ENCODE measurements around the gene SLC29A3. TPM values are rescaled to one million over a fixed set of nuclear protein-coding genes. Genes with fewer than 3 reads are reported as not detected.
"Not testable (repeated sequence)": the region's sequence is repeated elsewhere in the genome, so short reads cannot be mapped to it uniquely, and the experiment has no call there.

Gene SLC29A3
- polyA plus RNA-seq, 3 donors, result 6.6 to 8.7 (median 8.4) TPM

GRCh38 chr10:71354776-71355175 lies 35.7 kb downstream of the SLC29A3 start:
- DNase-seq (ENCODE audit: extremely low read depth in 1 of 11, low read depth in 9 of 11, low spot score in 4 of 11), result no peak

DNA sequence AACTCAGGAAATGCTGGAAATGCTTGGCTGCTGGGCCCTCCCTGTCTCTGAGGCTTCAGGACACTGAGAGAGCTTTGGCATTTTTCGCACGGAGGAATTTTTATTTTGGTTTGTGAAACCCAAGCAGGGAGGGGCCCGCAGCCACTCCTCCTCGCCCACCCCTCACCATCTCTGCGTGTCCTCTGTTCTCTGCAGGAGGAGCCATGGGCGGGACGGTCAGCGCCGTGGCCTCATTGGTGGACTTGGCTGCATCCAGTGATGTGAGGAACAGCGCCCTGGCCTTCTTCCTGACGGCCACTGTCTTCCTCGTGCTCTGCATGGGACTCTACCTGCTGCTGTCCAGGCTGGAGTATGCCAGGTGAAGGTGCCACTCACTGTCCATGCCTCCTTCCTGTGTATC lies 36.8 kb downstream of the SLC29A3 start:
- no peak for DNase-seq (ENCODE audit: extremely low read depth in 1 of 11, low read depth in 9 of 11, low spot score in 4 of 11)

DNA sequence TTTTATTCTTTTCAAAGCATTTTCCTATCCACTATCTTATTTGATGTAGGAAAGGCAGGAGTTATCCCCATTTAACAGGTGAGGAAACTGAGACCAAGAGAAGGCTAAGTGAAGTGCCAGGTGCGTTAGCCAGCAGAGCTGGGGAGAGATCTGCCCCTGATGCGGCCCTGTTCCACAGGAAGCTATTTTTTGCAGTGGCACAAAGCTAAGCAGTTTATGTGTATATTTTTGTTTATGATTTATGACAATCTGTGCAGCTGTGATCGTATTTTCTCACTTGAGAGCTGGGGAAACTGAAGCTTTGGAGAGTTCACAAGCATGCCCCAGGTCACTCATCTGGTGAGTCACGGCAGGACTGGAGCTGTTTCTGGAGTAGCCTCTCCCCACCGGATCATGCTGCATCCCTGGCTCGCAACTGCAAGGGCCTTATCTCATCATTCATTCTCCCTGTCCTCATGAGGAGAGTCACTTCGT lies 38.8 kb downstream of the SLC29A3 start:
- DNase-seq (ENCODE audit: extremely low read depth in 1 of 11, low read depth in 9 of 11, low spot score in 4 of 11), result no peak

DNA sequence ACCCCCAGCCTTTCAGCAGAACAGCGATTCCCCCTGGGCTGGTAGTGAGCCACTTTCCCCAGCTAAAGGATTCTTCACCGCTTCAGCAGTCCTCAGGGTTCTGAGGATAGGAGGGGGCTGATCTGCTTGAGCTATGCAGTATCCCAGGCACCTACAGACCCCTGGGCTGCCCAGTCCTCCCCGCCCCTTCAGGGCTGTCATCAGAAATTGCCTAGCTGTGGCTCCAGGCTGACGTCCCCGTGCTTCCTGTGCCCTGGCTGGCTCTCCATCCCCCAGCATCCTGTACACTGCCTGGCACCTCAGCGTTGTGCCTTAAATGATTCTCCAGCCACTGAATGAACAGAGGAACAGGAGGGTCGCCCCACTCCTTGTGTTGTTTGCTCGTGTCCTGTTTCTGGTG lies 39.2 kb downstream of the SLC29A3 start:
- DNase-seq (ENCODE audit: extremely low read depth in 1 of 11, low read depth in 9 of 11, low spot score in 4 of 11), result no peak

- not testable (repeated sequence) for DNase-seq (ENCODE audit: extremely low read depth in 1 of 11, low read depth in 9 of 11, low spot score in 4 of 11)
Measured at GRCh38 chr10:71358906-71359305, 39.8 kb downstream of the SLC29A3 start.

DNA sequence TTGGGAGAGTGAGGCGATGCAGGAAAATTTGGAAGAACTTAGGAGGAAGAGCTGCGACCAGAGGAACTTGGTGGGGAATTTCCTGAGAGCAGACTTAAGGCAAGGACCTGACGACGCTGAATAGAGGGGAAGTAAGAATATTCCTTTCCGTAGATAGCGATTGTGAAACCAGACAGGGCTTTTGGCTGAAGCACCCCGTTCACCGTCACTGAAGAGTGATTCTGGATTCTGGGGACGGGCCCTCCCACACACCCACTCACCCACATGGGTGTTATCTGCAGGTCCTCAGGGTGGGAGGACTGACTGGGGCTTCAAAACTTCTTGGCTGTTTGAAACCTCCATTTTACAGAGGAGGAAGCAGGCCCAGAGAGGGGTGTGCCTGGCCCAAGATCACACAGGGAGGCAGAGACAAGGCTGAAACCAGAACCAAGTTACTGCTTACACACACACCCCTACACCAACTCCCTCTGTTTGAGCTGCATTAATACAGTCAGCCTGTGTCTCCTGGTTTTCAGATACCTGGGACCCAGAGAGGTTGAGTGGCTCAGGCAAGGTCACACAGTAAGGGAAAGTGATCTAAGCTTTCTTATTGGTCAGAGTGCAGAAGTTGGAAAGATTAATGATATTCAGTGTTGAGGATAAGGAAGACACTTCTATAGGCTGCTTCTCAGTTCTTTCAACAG lies 40.4 kb downstream of the SLC29A3 start:
- DNase-seq (ENCODE audit: extremely low read depth in 1 of 11, low read depth in 9 of 11, low spot score in 4 of 11), result no peak

DNA sequence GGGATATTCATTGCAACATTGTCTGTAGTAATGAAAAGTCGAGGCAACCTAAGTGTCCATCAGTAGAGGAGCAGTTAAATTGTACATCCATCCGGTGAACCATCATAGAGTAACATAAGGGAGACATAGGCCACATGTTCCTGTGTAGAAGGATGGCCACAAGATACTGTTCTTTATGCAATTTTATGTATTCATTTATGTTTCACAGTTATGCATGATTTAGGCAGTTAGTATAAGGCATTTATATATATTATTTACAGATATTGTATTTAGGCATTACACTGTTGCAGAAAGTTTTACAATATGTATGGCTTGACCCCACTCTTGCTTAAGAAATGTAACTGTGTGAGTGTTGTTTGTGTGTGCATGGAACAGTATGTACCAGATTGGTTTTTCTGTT lies 41.7 kb downstream of the SLC29A3 start:
- DNase-seq (ENCODE audit: extremely low read depth in 1 of 11, low read depth in 9 of 11, low spot score in 4 of 11), result no peak

GRCh38 chr10:71361581-71361980 lies 42.5 kb downstream of the SLC29A3 start:
- no peak for DNase-seq (ENCODE audit: extremely low read depth in 1 of 11, low read depth in 9 of 11, low spot score in 4 of 11)

- DNase-seq (ENCODE audit: extremely low read depth in 1 of 11, low read depth in 9 of 11, low spot score in 4 of 11), result no peak
Measured at GRCh38 chr10:71362141-71362540, 43.1 kb downstream of the SLC29A3 start.

GRCh38 chr10:71363936-71364335 lies 44.9 kb downstream of the SLC29A3 start:
- DNase-seq (ENCODE audit: extremely low read depth in 1 of 11, low read depth in 9 of 11, low spot score in 4 of 11), result no peak

DNA sequence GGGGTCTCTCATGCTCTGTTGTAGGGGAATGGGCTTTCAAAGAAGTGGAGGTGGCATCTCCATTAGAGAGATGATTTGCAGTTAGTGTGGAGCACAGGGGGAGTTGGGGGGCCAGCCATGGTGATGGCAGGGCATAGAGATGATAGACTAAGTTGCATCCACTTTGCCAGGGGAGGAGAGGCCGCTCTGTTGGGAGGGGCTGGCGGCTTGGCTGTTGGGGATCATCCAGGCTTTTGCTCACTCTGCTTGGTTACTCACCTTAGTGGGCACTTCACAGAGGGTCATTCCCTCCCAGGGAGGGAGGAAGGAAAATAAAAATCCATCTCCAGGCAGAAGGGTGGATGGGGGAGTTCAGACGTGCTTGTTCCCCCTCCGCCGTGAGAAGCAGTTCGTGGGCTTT lies 46.3 kb downstream of the SLC29A3 start:
- no peak for DNase-seq (ENCODE audit: extremely low read depth in 1 of 11, low read depth in 9 of 11, low spot score in 4 of 11)

DNA sequence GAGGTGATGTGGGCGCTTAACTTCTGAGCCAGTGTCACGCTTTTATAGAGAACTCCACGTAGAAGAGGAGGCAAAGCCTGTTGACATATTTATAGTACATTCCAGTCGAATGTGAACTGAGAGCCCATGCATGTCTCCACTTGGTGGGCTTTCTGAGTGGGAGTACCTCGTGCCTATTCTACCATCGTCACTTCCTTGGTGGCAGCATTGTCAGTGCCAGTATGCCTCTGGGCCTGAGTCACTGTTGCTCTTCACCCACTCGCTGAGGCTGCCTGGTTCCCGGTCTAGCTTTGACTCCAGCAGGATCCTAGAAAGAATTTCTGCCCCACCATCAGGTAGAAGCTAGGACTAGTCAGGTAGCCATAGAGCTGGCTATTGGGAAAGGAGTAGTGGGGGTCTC lies 47.6 kb downstream of the SLC29A3 start:
- no peak for DNase-seq (ENCODE audit: extremely low read depth in 1 of 11, low read depth in 9 of 11, low spot score in 4 of 11)

DNA sequence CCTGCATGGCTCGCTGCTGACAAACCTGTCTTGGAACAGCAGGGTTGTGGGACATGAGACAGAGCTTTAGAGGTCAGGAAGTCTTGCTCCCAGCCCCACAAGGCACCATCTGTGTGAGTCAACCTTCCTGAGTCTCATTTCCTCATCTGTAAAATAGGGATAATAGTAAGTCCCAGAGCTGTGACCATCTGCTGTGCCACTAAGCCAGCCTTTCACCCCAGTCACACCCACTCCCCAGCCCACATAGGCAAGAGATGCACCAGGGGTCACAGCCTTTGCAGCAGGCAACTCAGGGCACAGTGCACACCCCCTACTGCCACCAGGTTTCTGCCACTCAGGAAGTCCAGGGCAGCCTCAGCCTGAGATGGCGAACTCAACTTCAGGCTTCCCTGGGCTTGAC lies 48.2 kb downstream of the SLC29A3 start:
- DNase-seq (ENCODE audit: extremely low read depth in 1 of 11, low read depth in 9 of 11, low spot score in 4 of 11), result no peak

GRCh38 chr10:71368176-71368575 lies 49.1 kb downstream of the SLC29A3 start:
- no peak for DNase-seq (ENCODE audit: extremely low read depth in 1 of 11, low read depth in 9 of 11, low spot score in 4 of 11)

DNA sequence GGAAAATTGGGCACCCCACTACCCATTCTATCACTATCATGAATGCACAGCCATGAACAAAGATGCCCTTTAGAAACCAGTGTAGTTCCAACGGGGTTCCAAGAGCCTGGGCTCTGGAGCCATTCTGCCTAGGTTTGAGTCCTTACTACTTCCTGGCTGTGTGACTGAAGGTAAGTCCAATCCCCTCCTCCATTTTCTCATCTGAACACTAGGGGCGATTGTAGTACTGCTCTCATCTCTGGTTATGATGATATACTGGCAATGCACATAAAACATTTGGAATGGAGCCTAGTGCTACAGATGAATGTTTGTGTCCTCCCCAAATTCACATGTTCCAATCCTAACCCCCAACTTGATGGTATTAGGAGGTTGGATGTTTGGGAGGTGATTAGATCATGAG lies 49.6 kb downstream of the SLC29A3 start:
- no peak for DNase-seq (ENCODE audit: extremely low read depth in 1 of 11, low read depth in 9 of 11, low spot score in 4 of 11)

DNA sequence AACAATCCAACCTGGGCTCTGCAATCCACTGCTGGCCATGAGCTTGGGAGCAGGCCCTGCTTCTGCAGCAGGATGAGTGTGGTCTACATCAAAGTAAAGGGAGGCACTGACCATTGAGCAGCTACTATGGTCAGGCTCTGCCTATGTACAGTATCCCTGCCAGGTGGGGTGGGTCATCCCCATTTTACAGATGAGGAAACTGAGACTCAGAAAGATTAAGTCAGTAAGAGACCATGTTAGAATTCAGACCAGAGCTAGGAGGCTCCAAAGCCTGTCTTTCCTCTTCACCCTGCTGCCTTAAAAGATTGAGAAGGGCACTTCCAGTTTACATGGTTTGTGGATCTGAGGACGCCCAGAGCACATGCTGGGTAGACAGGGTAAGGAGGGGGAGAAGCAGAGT lies 50.5 kb downstream of the SLC29A3 start:
- DNase-seq (ENCODE audit: extremely low read depth in 1 of 11, low read depth in 9 of 11, low spot score in 4 of 11), result no peak

GRCh38 chr10:71370031-71370430 lies 51.0 kb downstream of the SLC29A3 start:
- DNase-seq (ENCODE audit: extremely low read depth in 1 of 11, low read depth in 9 of 11, low spot score in 4 of 11), result no peak

- DNase-seq (ENCODE audit: extremely low read depth in 1 of 11, low read depth in 9 of 11, low spot score in 4 of 11), result no peak
Measured at GRCh38 chr10:71371750-71372166, 52.7 kb downstream of the SLC29A3 start.

- no peak for DNase-seq (ENCODE audit: extremely low read depth in 1 of 11, low read depth in 9 of 11, low spot score in 4 of 11)
Measured at GRCh38 chr10:71372882-71373495, 53.9 kb downstream of the SLC29A3 start.

DNA sequence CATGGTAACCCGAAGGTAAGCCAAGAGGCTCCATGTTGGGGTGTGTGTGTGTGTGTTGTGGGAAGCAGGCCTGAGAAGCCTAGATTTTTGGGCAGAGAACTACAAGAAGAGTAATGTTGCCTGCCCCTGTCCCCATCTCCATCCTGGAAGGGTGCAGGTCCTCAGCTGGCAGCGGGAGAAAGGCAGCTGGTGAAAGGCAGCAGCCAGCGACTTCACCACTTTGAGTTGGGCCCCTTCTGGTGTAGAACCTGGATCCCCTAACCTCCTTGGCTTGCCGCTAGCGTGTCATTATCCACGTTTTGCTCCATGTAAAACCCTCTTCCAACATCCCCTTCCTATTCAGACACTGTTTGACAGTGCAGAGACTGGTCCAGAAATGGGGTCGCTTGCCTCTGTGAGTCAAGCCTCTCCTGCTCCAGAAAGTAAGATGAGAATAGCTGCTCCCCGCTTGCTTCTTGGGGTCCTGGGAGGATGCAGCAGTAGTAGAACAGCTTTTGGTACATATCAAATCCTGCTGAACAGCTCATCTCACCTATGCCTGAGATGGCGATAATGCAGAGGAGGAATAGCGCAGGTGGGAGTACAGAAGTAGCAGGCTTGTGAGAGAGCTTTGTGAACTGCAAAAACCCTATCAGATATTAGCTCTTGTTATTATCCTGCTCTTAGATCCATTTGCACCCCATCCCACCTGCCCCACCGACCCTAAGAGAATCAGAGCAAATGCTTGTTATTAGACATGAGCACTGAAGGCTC lies 55.6 kb downstream of the SLC29A3 start:
- no peak for DNase-seq (ENCODE audit: extremely low read depth in 1 of 11, low read depth in 9 of 11, low spot score in 4 of 11)
